Loucy (cell line): ENCODE data around the gene CNTF.

Experiments
- H2AFZ ChIP-seq: fragments of 200-600 bp; sonication (generic); 2 replicates; pipeline ENCODE4 v1.6.0; 2016; ENCODE audit warnings: antibody characterized with exemption, mild to moderate bottlenecking, low read length, moderate library complexity
- H3F3A ChIP-seq: fragments of 200-600 bp; 2 replicates; pipeline ENCODE4 v1.6.0; 2016; ENCODE audit warnings: antibody characterized with exemption, low read depth, mild to moderate bottlenecking
- H3K27me3 ChIP-seq: fragments of 200-600 bp; sonication (generic); 2 replicates; pipeline ENCODE4 v1.6.1; 2014; ENCODE audit warnings: low read length, mild to moderate bottlenecking; ENCODE audit not compliant: insufficient read depth, poor library complexity, severe bottlenecking
- H3K36me3 ChIP-seq: fragments of 200-600 bp; sonication (generic); 2 replicates; pipeline ENCODE4 v1.6.1; 2016; ENCODE audit warnings: low read length; ENCODE audit not compliant: insufficient read depth
- H3K4me1 ChIP-seq: fragments of 200-600 bp; sonication (generic); 2 replicates; pipeline ENCODE4 v1.5.1; 2014; ENCODE audit warnings: low read length, mild to moderate bottlenecking; ENCODE audit not compliant: insufficient read depth, poor library complexity, severe bottlenecking
- H3K4me2 ChIP-seq: fragments of 200-600 bp; sonication (generic); 2 replicates; pipeline ENCODE4 v1.6.0; 2014; ENCODE audit warnings: antibody characterized with exemption, low read length, low read depth, mild to moderate bottlenecking; ENCODE audit not compliant: poor library complexity, severe bottlenecking
- H3K4me3 ChIP-seq: fragments of 200-600 bp; sonication (generic); 2 replicates; pipeline ENCODE4 v1.5.1; 2014; ENCODE audit warnings: low read length, mild to moderate bottlenecking, mixed read lengths; ENCODE audit not compliant: poor library complexity, severe bottlenecking
- H3K79me2 ChIP-seq: fragments of 200-600 bp; sonication (generic); 2 replicates; pipeline ENCODE4 v1.6.1; 2014; ENCODE audit warnings: low read length; ENCODE audit not compliant: insufficient read depth
- H3K9ac ChIP-seq: fragments of 200-600 bp; sonication (generic); 2 replicates; pipeline ENCODE4 v1.6.0; 2014; ENCODE audit warnings: mild to moderate bottlenecking, low read depth, low read length, moderate library complexity; ENCODE audit not compliant: poor library complexity, severe bottlenecking
- H3K9me2 ChIP-seq: fragments of 200-600 bp; sonication (generic); replicated peaks from 2 replicates; pipeline ENCODE4 v1.6.1; 2016; ENCODE audit warnings: low read depth, low read length, mixed read lengths
- H3K9me3 ChIP-seq: fragments of 200-600 bp; sonication (generic); 2 replicates; pipeline ENCODE4 v1.6.1; 2014; ENCODE audit warnings: mild to moderate bottlenecking, antibody characterized with exemption, low read length, low read depth; ENCODE audit not compliant: insufficient read depth
- H4K20me1 ChIP-seq: fragments of 200-600 bp; sonication (generic); 2 replicates; pipeline ENCODE4 v1.6.0; 2014; ENCODE audit warnings: antibody characterized with exemption, low read length, mild to moderate bottlenecking; ENCODE audit not compliant: insufficient read depth, poor library complexity, severe bottlenecking
- EZH2phosphoT487 ChIP-seq: fragments of 200-600 bp; IDR thresholded peaks from 2 replicates; pipeline ENCODE4 v1.6.1; 2018; ENCODE audit warnings: antibody characterized with exemption, mild to moderate bottlenecking, moderate library complexity, borderline replicate concordance
- TF ChIP-seq, protein P1 (sequence below): fragments of 200-600 bp; sonication (generic); conservative IDR thresholded peaks from 2 replicates; pipeline ENCODE4 v1.5.1; 2014; ENCODE audit warnings: mild to moderate bottlenecking, antibody characterized with exemption, low read length

The CNTF gene

DNA sequence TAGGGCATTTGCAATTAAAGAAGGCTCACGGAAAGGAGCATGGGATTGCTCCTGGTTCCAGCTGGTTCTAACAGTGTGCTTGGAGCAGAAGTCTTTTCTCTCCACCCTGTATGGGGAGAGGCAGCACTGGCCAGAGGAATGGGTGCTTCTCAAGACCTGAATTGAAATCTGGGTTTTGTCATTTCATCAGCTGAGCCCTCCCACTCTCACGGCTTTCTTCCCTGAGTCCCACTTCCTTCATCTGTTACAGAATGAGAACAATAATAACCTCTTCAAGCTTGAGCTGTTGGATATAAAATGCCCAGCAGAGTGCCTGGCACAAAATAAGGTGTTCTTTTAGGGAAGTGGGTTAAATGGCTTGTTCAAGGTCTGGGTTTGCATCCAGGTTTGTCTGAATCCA lies 17.2 kb downstream of the CNTF start:
- Histone ChIP-seq H3K36me3 (no peaks in the 10 kb centered on the region), H3K4me2 (no peak overlapping the region), H4K20me1 (no peaks in the 10 kb centered on the region), H3K4me3 (no peak overlapping the region), H3K9ac (no peak overlapping the region), H3K9me2 (no peaks in the 10 kb centered on the region), H3K27me3 (no peaks in the 10 kb centered on the region), H3F3A (no peaks in the 10 kb centered on the region), H3K9me3 (no peaks in the 10 kb centered on the region), H3K4me1 (peaks cover 14% of the 10 kb centered on the region), H2AFZ (peak overlapping the region; percentile 15; the same call in 1 of the 2 replicates), H3K79me2 (no peaks in the 10 kb centered on the region)
- TF ChIP-seq, protein P1, sequence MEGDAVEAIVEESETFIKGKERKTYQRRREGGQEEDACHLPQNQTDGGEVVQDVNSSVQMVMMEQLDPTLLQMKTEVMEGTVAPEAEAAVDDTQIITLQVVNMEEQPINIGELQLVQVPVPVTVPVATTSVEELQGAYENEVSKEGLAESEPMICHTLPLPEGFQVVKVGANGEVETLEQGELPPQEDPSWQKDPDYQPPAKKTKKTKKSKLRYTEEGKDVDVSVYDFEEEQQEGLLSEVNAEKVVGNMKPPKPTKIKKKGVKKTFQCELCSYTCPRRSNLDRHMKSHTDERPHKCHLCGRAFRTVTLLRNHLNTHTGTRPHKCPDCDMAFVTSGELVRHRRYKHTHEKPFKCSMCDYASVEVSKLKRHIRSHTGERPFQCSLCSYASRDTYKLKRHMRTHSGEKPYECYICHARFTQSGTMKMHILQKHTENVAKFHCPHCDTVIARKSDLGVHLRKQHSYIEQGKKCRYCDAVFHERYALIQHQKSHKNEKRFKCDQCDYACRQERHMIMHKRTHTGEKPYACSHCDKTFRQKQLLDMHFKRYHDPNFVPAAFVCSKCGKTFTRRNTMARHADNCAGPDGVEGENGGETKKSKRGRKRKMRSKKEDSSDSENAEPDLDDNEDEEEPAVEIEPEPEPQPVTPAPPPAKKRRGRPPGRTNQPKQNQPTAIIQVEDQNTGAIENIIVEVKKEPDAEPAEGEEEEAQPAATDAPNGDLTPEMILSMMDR = no peak
- TF ChIP-seq EZH2phosphoT487 = no peak

DNA sequence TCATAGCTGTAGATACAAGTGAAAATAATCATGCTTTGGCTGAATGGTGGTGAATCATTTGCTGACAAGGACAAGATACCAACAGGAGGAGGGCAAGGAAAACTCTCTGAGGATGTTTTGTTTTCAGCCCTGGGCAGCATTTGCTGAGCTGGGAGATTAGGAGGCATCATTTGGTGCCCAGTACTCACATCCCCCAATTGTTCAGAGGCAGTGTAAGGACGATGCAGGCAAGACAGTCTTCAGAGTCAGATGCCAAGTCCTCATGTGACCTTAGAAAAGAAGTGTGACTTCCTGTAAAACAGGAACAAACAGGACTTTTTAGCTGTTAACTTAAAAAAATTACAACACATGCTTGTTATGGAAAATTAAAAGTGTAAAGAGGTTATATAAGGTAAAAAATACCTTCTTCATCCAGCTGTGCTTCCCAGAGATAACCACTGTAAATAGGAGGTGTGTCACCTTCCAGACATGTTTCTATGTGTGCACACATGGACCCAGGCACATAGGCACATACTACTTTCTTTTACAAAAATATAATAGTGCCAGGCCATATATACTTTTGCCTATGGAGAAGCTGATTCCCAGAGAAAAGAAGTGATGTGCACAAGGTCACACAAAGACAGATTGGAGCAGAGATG lies 18.0 kb downstream of the CNTF start:
- peak overlapping the region; percentile 15 for H2AFZ ChIP-seq
- no peaks in the 10 kb centered on the region for H3K79me2 ChIP-seq
- no peak overlapping the region for H3K9ac ChIP-seq
- no peaks in the 10 kb centered on the region for H3K36me3 ChIP-seq
- peak overlapping the region; percentile 25 for H3K4me2 ChIP-seq
- no peaks in the 10 kb centered on the region for H4K20me1 ChIP-seq
- H3K9me2 ChIP-seq = no peaks in the 10 kb centered on the region
- TF ChIP-seq, protein P1 = no peak
- TF ChIP-seq EZH2phosphoT487 = no peak
- no peaks in the 10 kb centered on the region for H3K27me3 ChIP-seq
- H3K4me1 ChIP-seq = peaks cover 14% of the 10 kb centered on the region
- no peaks in the 10 kb centered on the region; the same call in 1 of the 2 replicates for H3K9me3 ChIP-seq
- H3K4me3 ChIP-seq = no peak overlapping the region
- H3F3A ChIP-seq = no peaks in the 10 kb centered on the region

DNA sequence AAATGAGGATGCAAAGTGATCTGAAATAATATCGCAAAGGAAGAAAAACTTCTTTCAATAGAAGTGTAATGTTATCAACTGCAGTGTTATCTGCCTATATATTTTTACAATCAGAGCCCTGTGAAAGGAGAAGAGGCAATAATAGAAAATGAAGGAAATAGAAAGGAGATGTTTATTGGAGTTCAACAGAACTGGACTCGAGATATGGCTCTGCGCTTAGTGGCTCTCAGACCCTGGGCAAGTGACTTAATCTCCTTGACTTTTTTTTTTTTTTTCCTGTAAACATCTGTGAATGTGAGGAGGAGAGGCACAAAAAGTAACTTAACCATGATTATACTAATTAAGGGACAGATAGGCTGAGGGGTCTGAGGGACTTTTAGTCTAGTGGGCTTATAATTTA lies 18.9 kb downstream of the CNTF start:
- H3K4me3 ChIP-seq = no peak overlapping the region
- peaks cover 14% of the 10 kb centered on the region for H3K4me1 ChIP-seq
- no peaks in the 10 kb centered on the region for H3K9me2 ChIP-seq
- no peaks in the 10 kb centered on the region for H3K79me2 ChIP-seq
- no peaks in the 10 kb centered on the region for H3K36me3 ChIP-seq
- no peaks in the 10 kb centered on the region for H3F3A ChIP-seq
- no peaks in the 10 kb centered on the region for H4K20me1 ChIP-seq
- H2AFZ ChIP-seq = no peak overlapping the region
- no peaks in the 10 kb centered on the region; the same call in 1 of the 2 replicates for H3K9me3 ChIP-seq
- no peak overlapping the region for H3K9ac ChIP-seq
- H3K27me3 ChIP-seq = no peaks in the 10 kb centered on the region
- H3K4me2 ChIP-seq = no peak overlapping the region
- TF ChIP-seq, protein P1 = no peak
- no peak for TF ChIP-seq EZH2phosphoT487
